Embryonic facial prominence (tissue), 1 donor: Measurements from ENCODE around the gene CENPH.
"Not testable (repeated sequence)": the region's sequence is repeated elsewhere in the genome, so short reads cannot be mapped to it uniquely, and the experiment has no call there.

Experiments used
- DNase-seq: peaks from one replicate; pipeline ENCODE4 v3.0.0-alpha.2; 2016; ENCODE audit errors: extremely low spot score

The CENPH gene

DNA sequence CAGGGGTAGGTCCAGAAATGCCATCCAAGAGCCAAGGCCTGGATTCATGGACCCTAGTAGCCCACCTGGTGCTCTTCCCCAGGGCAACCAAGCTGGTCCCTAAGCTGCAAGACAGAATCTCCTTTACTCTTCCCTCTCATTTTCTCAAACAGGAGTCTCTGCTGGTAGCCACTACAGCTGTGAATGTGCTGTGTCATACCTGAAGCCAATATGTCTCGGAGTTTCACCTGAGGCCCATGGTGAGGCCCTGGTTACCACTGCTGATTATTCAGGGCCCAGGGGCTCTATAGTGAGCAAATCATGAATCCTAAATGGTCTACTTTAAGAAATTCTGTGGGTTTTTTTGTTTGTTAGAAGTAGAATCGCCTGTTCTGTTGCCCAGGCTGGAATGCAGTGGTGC lies 61.2 kb downstream of the CENPH start:
- DNase-seq = no peak

DNA sequence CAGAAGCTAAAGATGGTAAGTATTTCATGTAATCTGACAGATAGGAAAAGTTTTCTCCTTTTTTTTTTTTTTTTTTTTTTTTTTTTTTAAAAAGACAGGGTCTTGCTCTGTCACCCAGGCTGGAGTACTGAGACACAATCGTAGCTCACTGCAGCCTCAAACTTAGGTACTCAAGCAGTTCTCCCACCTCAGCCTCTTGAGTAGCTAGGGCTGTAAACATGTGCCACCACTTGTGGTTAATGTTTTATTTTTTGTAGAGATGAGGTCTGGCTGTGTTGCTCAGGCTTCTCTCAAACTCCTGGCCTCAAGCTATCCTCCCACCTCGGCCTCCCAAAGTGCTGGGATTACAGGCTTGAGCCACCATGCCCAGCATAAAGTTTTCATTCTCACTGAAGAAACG lies 63.1 kb downstream of the CENPH start:
- no peak for DNase-seq

DNA sequence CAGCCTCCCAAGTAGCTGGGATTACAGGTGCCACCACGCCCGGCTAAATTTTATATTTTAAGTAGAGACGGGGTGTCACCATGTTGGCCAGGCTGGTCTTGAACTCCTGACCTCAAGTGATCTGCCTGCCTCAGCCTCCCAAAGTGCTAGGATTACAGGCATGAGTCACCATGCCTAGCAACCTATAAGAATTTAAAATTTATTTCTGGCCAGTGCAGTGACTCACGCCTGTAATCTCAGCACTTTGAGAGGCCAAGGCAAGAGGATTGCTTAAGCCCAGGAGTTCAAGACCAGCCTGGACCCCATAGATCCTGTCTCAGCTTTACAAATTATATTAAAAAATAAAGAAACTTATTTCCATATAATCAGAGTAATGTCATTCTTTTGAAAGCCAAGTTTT lies 66.6 kb downstream of the CENPH start:
- not testable (repeated sequence) for DNase-seq

DNA sequence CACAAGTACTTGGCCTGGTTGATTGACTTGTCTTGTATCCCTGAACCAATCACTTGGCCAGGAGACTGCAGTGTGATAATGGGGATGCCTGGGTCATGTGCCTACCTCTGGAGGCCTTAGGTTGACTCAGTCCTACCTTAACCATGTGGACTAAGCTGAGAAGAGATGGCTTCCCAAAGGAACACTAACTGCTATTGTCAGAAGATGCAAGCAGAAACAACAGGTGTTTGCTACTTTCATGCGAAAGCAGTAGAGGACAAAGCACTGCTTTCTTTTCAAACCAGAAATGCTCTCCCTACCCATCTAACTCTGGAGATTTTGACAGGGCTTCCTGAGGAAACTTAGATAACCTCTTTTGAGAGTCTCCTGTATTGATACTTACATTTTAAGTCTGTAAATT lies 68.2 kb downstream of the CENPH start:
- DNase-seq = no peak
